Stimulated activated naive CD8-positive, alpha-beta T cell treated with anti-CD3 and anti-CD28 coated beads, Interleukin-15, Interleukin-2, amounts not matched to agents 100 ng/mL and 50 ng/mL, for 24 hours (primary cell): ENCODE results near the gene DYNC1H1.

ENCODE experiments used
- H3K27ac Mint-ChIP-seq: one replicate; pipeline ENCODE4 v1.8.0; 2021; ENCODE audit warnings: mild to moderate bottlenecking, mixed read lengths
- H3K27me3 Mint-ChIP-seq: one replicate; pipeline ENCODE4 v1.8.0; 2021; ENCODE audit warnings: mixed read lengths
- H3K36me3 Mint-ChIP-seq: one replicate; pipeline ENCODE4 v1.8.0; 2021; ENCODE audit warnings: low read depth, mixed read lengths
- H3K4me1 Mint-ChIP-seq: one replicate; pipeline ENCODE4 v1.8.0; 2021; ENCODE audit warnings: low read depth, mixed read lengths
- H3K4me3 Mint-ChIP-seq: one replicate; pipeline ENCODE4 v1.8.0; 2021; ENCODE audit warnings: mild to moderate bottlenecking, mixed read lengths
- H3K9me3 Mint-ChIP-seq: one replicate; pipeline ENCODE4 v1.8.0; 2021; ENCODE audit warnings: mixed read lengths

DYNC1H1 gene

GRCh38 chr14:101964297-101965180, at the start of gene DYNC1H1:
TSS of gene DYNC1H1 (plus strand) at chr14:101964573. CDS start at chr14:101964692, 119 bp downstream.
- Mint-ChIP-seq H3K4me3 (peak within 1 kb of the TSS; percentile 90), H3K4me1 (peaks cover 46% of the 10 kb centered on the region), H3K27ac (peak within 1 kb of the TSS; percentile 87), H3K36me3 (peaks cover 17% of the 10 kb centered on the region), H3K9me3 (no peaks in the 10 kb centered on the region), H3K27me3 (no peaks in the 10 kb centered on the region)

- no peaks in the 10 kb centered on the region for H3K9me3 Mint-ChIP-seq
- no peaks in the 10 kb centered on the region for H3K27me3 Mint-ChIP-seq
- no peak overlapping the region for H3K4me3 Mint-ChIP-seq
- peaks cover 23% of the 10 kb centered on the region for H3K36me3 Mint-ChIP-seq
- H3K27ac Mint-ChIP-seq: peak overlapping the region; percentile 63
- H3K4me1 Mint-ChIP-seq: no peaks in the 10 kb centered on the region
Measured at GRCh38 chr14:101915871-101916815, 48.2 kb upstream of the DYNC1H1 start.

GRCh38 chr14:101916816-101917412, 47.5 kb upstream of the DYNC1H1 start:
- no peak overlapping the region for H3K4me3 Mint-ChIP-seq
- H3K27me3 Mint-ChIP-seq: no peaks in the 10 kb centered on the region
- no peaks in the 10 kb centered on the region for H3K9me3 Mint-ChIP-seq
- H3K4me1 Mint-ChIP-seq: no peaks in the 10 kb centered on the region
- peaks cover 25% of the 10 kb centered on the region for H3K36me3 Mint-ChIP-seq
- H3K27ac Mint-ChIP-seq: no peak overlapping the region

- H3K4me1 Mint-ChIP-seq: no peaks in the 10 kb centered on the region
- no peak overlapping the region for H3K4me3 Mint-ChIP-seq
- no peaks in the 10 kb centered on the region for H3K9me3 Mint-ChIP-seq
- peaks cover 20% of the 10 kb centered on the region for H3K36me3 Mint-ChIP-seq
- no peak overlapping the region for H3K27ac Mint-ChIP-seq
- H3K27me3 Mint-ChIP-seq: no peaks in the 10 kb centered on the region
Measured at GRCh38 chr14:101917413-101918017, 46.9 kb upstream of the DYNC1H1 start.

DNA sequence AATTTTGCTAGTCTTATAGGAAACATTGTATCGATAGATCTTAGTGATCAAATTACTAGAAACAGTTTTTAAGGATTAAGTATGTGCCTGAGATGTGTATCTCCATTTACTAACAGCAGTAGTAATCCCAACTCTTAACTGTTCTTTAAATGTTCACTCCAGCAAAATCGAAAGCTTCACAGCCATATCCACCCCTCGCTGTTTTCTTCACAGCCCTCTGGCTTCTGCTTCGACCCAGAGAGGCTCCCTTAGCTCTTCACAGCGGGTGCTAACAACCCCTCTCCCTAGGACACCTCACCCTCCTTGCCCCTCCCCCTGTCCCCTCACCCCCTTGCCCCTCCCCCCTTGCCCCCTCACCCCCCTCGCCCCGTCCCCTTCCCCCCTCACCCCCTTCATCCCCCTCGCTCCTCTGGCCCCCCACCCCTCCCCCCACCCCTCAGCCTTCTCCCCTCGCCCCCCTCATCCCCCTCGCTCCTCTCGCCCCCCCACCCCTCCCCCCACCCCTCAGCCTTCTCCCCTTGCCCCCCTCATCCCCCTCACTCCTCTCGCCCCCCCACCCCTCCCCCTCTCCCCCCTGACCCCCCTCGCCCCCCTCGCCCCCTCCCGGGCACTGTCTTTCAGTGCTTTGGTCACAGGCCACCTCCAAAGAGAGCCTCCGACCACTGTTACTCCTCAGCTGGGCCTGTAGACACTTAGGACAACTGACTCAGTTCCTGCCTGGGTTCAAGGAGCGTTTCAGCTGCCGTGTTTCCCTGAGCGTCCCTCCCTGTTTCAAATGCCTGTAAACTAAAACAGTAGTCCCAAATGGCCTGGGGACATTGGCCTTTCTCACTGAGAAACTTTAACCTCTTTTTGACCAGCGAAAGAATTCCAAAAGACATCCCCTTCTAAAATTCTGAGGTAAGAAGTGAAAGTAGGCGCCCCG, 46.0 kb upstream of the DYNC1H1 start:
- no peak overlapping the region for H3K4me3 Mint-ChIP-seq
- H3K36me3 Mint-ChIP-seq: peaks cover 18% of the 10 kb centered on the region
- H3K27ac Mint-ChIP-seq: no peak overlapping the region
- H3K27me3 Mint-ChIP-seq: no peaks in the 10 kb centered on the region
- no peaks in the 10 kb centered on the region for H3K9me3 Mint-ChIP-seq
- H3K4me1 Mint-ChIP-seq: no peaks in the 10 kb centered on the region

DNA sequence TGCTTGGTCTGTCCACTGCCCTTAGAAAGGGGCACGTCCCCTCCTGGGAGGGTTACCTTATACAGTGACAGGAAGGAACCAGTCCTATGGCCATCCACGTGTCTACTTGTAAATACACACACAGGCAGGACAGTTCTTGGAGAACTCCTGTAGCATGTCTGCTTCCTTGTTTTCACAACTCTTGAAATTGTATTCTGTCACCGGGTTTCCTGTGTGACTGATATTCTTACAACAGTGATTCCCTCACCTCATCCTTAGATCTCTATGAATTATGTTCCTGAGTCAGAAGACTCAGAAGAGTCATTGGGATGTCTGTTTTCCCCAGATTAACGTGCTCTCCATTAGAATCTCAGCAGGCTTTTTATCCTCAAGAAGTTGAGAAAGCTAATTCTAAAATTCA, 44.1 kb upstream of the DYNC1H1 start:
- H3K9me3 Mint-ChIP-seq: no peaks in the 10 kb centered on the region
- peaks cover 12% of the 10 kb centered on the region for H3K36me3 Mint-ChIP-seq
- no peak overlapping the region for H3K4me3 Mint-ChIP-seq
- H3K27me3 Mint-ChIP-seq: no peaks in the 10 kb centered on the region
- H3K4me1 Mint-ChIP-seq: no peaks in the 10 kb centered on the region
- no peak overlapping the region for H3K27ac Mint-ChIP-seq

DNA sequence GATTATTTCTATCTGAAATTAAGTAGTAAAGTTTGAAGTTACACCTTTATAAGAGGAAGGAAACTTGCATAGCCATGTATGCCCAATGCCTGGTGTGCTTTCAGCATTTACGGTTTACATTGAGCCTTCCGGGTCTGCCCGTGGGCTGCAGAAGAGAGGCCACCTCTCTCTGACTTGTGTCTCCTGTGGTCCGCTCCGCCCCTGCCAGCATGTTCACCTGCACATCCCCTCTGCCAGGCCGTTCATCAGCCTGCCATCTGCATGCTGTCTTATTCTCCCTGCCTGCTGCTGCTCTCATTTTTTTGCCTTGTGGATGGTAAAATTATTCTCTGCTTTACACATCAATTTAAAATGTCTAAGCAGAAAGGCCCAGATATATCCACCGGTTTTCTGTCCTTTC, 41.5 kb upstream of the DYNC1H1 start:
- no peaks in the 10 kb centered on the region for H3K9me3 Mint-ChIP-seq
- H3K27ac Mint-ChIP-seq: no peak overlapping the region
- no peak overlapping the region for H3K4me3 Mint-ChIP-seq

GRCh38 chr14:101925152-101925551, 39.2 kb upstream of the DYNC1H1 start:
- Mint-ChIP-seq H3K36me3 (peaks cover 20% of the 10 kb centered on the region), H3K4me1 (peaks cover 6% of the 10 kb centered on the region), H3K27ac (no peak overlapping the region), H3K4me3 (no peak overlapping the region), H3K27me3 (no peaks in the 10 kb centered on the region), H3K9me3 (no peaks in the 10 kb centered on the region)

More for the DNA sequence above, 41.5 kb upstream of the DYNC1H1 start:
- peaks cover 12% of the 10 kb centered on the region for H3K36me3 Mint-ChIP-seq
- H3K4me1 Mint-ChIP-seq: no peaks in the 10 kb centered on the region
- no peaks in the 10 kb centered on the region for H3K27me3 Mint-ChIP-seq

- Mint-ChIP-seq H3K9me3 (no peaks in the 10 kb centered on the region), H3K27me3 (no peaks in the 10 kb centered on the region), H3K36me3 (peaks cover 14% of the 10 kb centered on the region), H3K4me1 (peaks cover 6% of the 10 kb centered on the region), H3K4me3 (no peak overlapping the region), H3K27ac (peak overlapping the region; percentile 24)
Measured at GRCh38 chr14:101926085-101926484, 38.3 kb upstream of the DYNC1H1 start.

DNA sequence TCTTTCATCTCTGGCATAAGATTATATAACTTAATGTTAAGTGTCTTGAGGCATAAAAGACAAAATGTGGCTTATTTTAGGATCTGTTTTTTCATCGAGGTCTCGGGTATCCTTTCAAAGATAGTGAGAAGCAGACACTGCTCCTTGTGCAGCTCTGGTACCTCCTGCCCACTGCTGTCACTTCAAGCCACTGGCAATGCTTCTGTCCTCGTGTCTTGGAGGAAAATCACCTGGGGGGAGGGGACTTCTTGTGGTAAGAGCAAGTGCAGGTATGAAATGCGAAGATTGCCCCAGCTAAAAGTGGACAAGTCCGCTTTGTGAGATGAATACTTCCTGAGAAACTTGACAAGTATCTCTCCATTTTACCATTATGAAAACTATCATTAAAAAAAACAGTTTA, 37.8 kb upstream of the DYNC1H1 start:
- no peaks in the 10 kb centered on the region for H3K27me3 Mint-ChIP-seq
- H3K4me1 Mint-ChIP-seq: peaks cover 6% of the 10 kb centered on the region
- H3K9me3 Mint-ChIP-seq: no peaks in the 10 kb centered on the region
- H3K27ac Mint-ChIP-seq: peak overlapping the region; percentile 24
- H3K36me3 Mint-ChIP-seq: peaks cover 13% of the 10 kb centered on the region
- H3K4me3 Mint-ChIP-seq: no peak overlapping the region

- Mint-ChIP-seq H3K4me1 (peaks cover 6% of the 10 kb centered on the region), H3K27me3 (no peaks in the 10 kb centered on the region), H3K36me3 (peaks cover 8% of the 10 kb centered on the region), H3K27ac (peak overlapping the region; percentile 54), H3K9me3 (no peaks in the 10 kb centered on the region), H3K4me3 (no peak overlapping the region)
Measured at GRCh38 chr14:101927859-101928258, 36.5 kb upstream of the DYNC1H1 start.

GRCh38 chr14:101928415-101928841, 35.9 kb upstream of the DYNC1H1 start:
- peaks cover 8% of the 10 kb centered on the region for H3K36me3 Mint-ChIP-seq
- H3K4me3 Mint-ChIP-seq: no peak overlapping the region
- peaks cover 6% of the 10 kb centered on the region for H3K4me1 Mint-ChIP-seq
- H3K27ac Mint-ChIP-seq: peak overlapping the region; percentile 54
- H3K9me3 Mint-ChIP-seq: no peaks in the 10 kb centered on the region
- H3K27me3 Mint-ChIP-seq: no peaks in the 10 kb centered on the region

DNA sequence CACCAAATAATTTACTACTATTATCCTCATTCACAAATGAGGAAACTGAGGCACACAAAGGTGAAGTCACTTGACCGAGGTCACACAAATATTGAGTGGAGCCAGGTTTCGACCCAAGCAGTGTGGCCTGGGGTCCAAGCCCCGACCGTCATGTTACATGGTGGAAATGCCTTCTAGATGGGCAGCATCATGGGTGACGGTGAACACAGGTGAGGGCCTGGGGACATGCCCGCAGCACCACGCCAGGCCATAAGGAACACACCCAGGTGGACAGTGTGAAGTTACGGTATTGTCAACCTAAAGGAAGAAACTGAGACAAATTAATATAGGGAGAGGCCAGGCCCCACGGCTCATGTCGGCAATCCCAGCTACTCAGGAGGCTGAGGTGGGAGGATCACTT, 35.3 kb upstream of the DYNC1H1 start:
- Mint-ChIP-seq H3K27me3 (no peaks in the 10 kb centered on the region), H3K36me3 (peaks cover 8% of the 10 kb centered on the region), H3K4me1 (peaks cover 6% of the 10 kb centered on the region), H3K9me3 (no peaks in the 10 kb centered on the region), H3K27ac (no peak overlapping the region), H3K4me3 (no peak overlapping the region)
